ENCODE measurements around the gene SUFU. TPM values are rescaled to one million over a fixed set of nuclear protein-coding genes. Genes with fewer than 3 reads are reported as not detected.

SUFU gene
- total and polyA plus RNA-seq, 2 of the 4 experiments (the other 2 are of a cell fraction), result 2.2 to 11.0 TPM

DNA sequence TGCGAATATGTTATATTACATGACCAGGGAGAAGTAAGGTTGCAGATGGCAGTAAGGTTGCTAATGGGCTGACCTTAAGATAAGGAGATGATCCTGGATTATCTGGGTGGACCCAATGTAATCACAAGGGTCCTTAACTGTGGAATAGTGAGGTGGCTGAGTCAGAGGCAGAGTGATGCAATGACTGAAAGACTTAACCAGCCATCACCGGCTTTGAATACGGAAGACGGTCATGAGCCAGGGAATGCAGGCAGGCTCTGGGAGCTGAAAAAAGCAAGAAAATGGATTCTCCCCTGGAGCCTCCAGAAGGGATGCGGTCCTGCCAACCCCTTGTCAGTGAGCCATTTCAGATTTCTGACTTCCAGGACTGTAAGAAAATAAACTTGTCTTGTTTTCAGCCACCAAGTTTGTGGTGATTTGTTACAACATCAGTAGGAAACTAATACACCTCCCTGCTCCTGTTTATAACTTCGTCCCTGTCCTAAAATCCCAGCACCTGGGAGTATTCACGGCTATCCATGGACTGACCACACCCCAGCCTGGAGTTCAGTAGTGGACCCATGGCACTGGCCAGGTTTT, 47.8 kb upstream of the SUFU start:
- POLR2A ChIA-PET (ENCODE audit: unreplicated experiment), result no interaction called here
- BruUV-seq (replicated peaks), result no TSS peak
- ATAC-seq (ENCODE audit: low read depth) (peak; percentile 73), DNase-seq (peak; percentile 93)
- peak overlapping the region; percentile 48 for H3K18ac ChIP-seq (ENCODE audit: low read depth, low read length)
- peak overlapping the region; percentile 76 for H2BK5ac ChIP-seq (ENCODE audit: low read depth, low read length, poor library complexity, severe bottlenecking)
- no peaks in the 10 kb centered on the region; a peak in 2 of 4 replicates for H3K79me1 ChIP-seq (ENCODE audit: low read depth in 1 of 2, low read length in 2 of 2)
- H3K4me2 ChIP-seq (ENCODE audit: low read depth, low read length), result no peak overlapping the region
- peak overlapping the region; percentile 88 for H2BK20ac ChIP-seq (ENCODE audit: low read depth, low read length)
- H4K5ac ChIP-seq (ENCODE audit: low read depth, low read length), result peak overlapping the region; percentile 87
- H3K27me3 ChIP-seq (ENCODE audit: control insufficient read depth, insufficient read depth, low read length), result no peaks in the 10 kb centered on the region
- H2BK120ac ChIP-seq (ENCODE audit: low read depth, low read length), result peak overlapping the region; percentile 93
- H3K56ac ChIP-seq (ENCODE audit: extremely low read depth, insufficient read depth, low read length), result peak overlapping the region; percentile 22
- H3K9ac ChIP-seq (ENCODE audit: low read depth, low read length), result no peak overlapping the region
- H4K8ac ChIP-seq (ENCODE audit: low read depth in 2 of 2, low read length in 2 of 2), result peak overlapping the region; percentile 56 to 92
- TF ChIP-seq RAD21 (IDR thresholded peaks at IDR 0.05; ENCODE audit: low read length) (no peak), SMC3 (IDR thresholded peaks at IDR 0.05; ENCODE audit: low read depth, low read length) (no peak), CEBPB (IDR thresholded peaks at IDR 0.05; ENCODE audit: low read depth, low read length) (peak; percentile 99), FOS (IDR thresholded peaks at IDR 0.05; ENCODE audit: low read depth, low read length) (peak; percentile 61; the same call in 1 of the 2 replicates), BHLHE40 (IDR thresholded peaks at IDR 0.05; ENCODE audit: low read depth, low read length) (no peak), USF2 (IDR thresholded peaks at IDR 0.05; ENCODE audit: low read depth, low read length) (no peak)
- TF ChIP-seq, protein P1, sequence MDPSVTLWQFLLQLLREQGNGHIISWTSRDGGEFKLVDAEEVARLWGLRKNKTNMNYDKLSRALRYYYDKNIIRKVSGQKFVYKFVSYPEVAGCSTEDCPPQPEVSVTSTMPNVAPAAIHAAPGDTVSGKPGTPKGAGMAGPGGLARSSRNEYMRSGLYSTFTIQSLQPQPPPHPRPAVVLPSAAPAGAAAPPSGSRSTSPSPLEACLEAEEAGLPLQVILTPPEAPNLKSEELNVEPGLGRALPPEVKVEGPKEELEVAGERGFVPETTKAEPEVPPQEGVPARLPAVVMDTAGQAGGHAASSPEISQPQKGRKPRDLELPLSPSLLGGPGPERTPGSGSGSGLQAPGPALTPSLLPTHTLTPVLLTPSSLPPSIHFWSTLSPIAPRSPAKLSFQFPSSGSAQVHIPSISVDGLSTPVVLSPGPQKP (IDR thresholded peaks at IDR 0.05; ENCODE audit: borderline replicate concordance, low read depth, low read length), result no peak
- H3K4me3 ChIP-seq (ENCODE audit: insufficient read depth, low read depth, low read length), result no peak overlapping the region
- peaks cover 12% of the 10 kb centered on the region for H3K4me1 ChIP-seq (ENCODE audit: control insufficient read depth, insufficient read depth, low read length)
- peak overlapping the region; percentile 92 for H3K4ac ChIP-seq (ENCODE audit: low read depth, low read length)
- intact Hi-C loops (cut with micrococcal nuclease) (no loop called here), in situ Hi-C loops (cut with MboI; ENCODE audit: low sequenced_read_pairs) (no loop called here), dilution Hi-C loops (cut with HindIII; ENCODE audit: low sequenced_read_pairs, unreplicated experiment) (no loop called here)
- peak overlapping the region; percentile 44; the same call in 1 of the 2 replicates for H3K23ac ChIP-seq (ENCODE audit: low read depth, low read length)
- H3K9me3 ChIP-seq (ENCODE audit: control insufficient read depth, insufficient read depth, low read length), result no peaks in the 10 kb centered on the region
- peak overlapping the region; percentile 45; the same call in 2 of the 3 replicates for H2BK15ac ChIP-seq (ENCODE audit: low read depth, low read length)
- H4K20me1 ChIP-seq (ENCODE audit: insufficient read depth, low read length), result no peaks in the 10 kb centered on the region; the same call in 1 of the 2 replicates
- H4K91ac ChIP-seq (ENCODE audit: insufficient read depth, low read depth, low read length), result peak overlapping the region; percentile 83
- H3K14ac ChIP-seq (replicated peaks; ENCODE audit: low read depth, low read length), result peak overlapping the region; percentile 85
- H2AK5ac ChIP-seq (ENCODE audit: low read depth, low read length), result peak overlapping the region; percentile 63
- H3K36me3 ChIP-seq (ENCODE audit: control insufficient read depth, insufficient read depth, low read length), result no peaks in the 10 kb centered on the region
- H3K9me1 ChIP-seq (ENCODE audit: insufficient read depth, low read length), result peaks cover 17% of the 10 kb centered on the region
- H2AFZ ChIP-seq (replicated peaks; ENCODE audit: low read length, poor library complexity), result peak overlapping the region; percentile 81
- H3K27ac ChIP-seq (ENCODE audit: insufficient read depth, low read length), result peak overlapping the region; percentile 71
- WGBS, 2 experiments (ENCODE audit: extremely low coverage in 2 of 2, insufficient read length in 1 of 2), result 50% methylated on average over 1 of the region's 7 CpGs; no CpG with 5 or more reads in 1 of the 2 experiments
- CTCF ChIA-PET, result interaction anchor here (0.6 kb wide), 1 partner anchor 376 kb away, joined by 3 read pairs; no protein-coding TSS in a partner anchor
- H2AK9ac ChIP-seq (replicated peaks; ENCODE audit: low read depth, low read length, poor library complexity), result peak overlapping the region; percentile 70

Measured in IMR-90 (cell line).